HL-60 (cell line): ENCODE data around the gene CIRBP.

Source experiments
- DNase-seq, 2 experiments: peaks; one replicate each; pipeline ENCODE4 v3.0.0-alpha.2; 2010 to 2020; ENCODE audit warnings: low read depth in 1 of 2, low spot score in 1 of 2
- H3K27ac ChIP-seq: fragments of 250-450 bp; sonication (Bioruptor Pico); replicated peaks from 2 replicates; pipeline ENCODE4 v1.5.1; 2020; ENCODE audit warnings: mild to moderate bottlenecking, moderate library complexity
- H3K27me3 ChIP-seq: fragments of 250-450 bp; sonication (Bioruptor Pico); 2 replicates; pipeline ENCODE4 v1.5.1; 2021; ENCODE audit warnings: mild to moderate bottlenecking, moderate library complexity; ENCODE audit not compliant: insufficient read depth, poor library complexity, severe bottlenecking
- H3K4me3 ChIP-seq: replicated peaks from 2 replicates; pipeline ENCODE4 v1.5.1; 2011; ENCODE audit warnings: mild to moderate bottlenecking, control low read depth, low read length; ENCODE audit not compliant: insufficient read depth
- GABPA ChIP-seq: IDR thresholded peaks from 2 replicates; pipeline ENCODE4 v1.6.1; 2012; ENCODE audit warnings: low read depth
- POLR2AphosphoS5 ChIP-seq: IDR thresholded peaks from 2 replicates; pipeline ENCODE4 v1.6.1; 2012; ENCODE audit warnings: low read depth
- SPI1 ChIP-seq: IDR thresholded peaks from 2 replicates; pipeline ENCODE4 v1.6.1; 2012; ENCODE audit warnings: low read depth, mild to moderate bottlenecking, borderline replicate concordance
- TF ChIP-seq, protein P1 (sequence below): IDR thresholded peaks from one replicate; pipeline ENCODE4 v1.5.1; 2011; ENCODE audit warnings: low read length, control low read depth, inconsistent platforms; ENCODE audit not compliant: insufficient read depth
- TF ChIP-seq, protein P2 (sequence below): IDR thresholded peaks from 2 replicates; pipeline ENCODE4 v1.6.1; 2012; ENCODE audit warnings: low read depth; ENCODE audit not compliant: insufficient replicate concordance

The CIRBP gene

DNA sequence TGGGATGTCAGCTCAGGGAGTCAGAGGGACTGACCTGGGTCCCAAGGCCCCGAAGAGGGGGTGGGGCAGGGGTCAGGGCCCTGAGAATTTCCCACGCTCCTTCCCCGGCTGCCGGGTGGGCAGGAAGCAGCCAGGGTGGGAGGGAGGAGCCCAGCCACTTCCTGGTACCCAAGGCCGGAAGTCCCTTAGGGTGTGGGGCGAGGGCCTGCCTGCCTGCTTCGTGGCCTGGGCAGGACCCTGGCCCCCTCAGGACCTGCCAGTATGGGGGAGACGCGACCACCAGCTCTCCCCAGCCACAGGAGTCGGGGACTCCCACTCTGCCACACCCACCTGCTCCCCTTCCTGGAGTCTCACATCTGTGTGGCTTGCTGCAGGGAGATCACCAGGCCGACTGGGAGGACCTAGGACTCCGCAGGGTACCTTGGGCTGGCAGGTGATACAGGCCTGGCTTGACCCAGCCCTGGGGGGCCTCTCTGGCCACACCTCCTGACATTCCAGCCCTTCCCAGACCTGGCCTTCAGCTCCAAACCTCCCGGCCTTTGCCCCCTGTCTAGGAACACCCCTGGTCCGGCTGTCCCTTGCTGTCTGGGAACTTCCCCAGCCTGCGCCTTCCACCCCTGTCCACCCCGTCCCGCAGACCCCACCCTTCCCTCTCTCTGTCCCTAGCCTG lies 9.8 kb upstream of the CIRBP start:
- peak; percentile 76 to 78 for DNase-seq
- Histone ChIP-seq H3K27ac (peak overlapping the region; percentile 82), H3K27me3 (no peaks in the 10 kb centered on the region), H3K4me3 (peak overlapping the region; percentile 16; the same call in 1 of the 2 replicates)
- TF ChIP-seq SPI1: peak; percentile 39; the same call in 1 of the 2 replicates
- peak; percentile 89 for TF ChIP-seq POLR2AphosphoS5
- TF ChIP-seq GABPA: no peak; the same call in 1 of the 2 replicates

DNA sequence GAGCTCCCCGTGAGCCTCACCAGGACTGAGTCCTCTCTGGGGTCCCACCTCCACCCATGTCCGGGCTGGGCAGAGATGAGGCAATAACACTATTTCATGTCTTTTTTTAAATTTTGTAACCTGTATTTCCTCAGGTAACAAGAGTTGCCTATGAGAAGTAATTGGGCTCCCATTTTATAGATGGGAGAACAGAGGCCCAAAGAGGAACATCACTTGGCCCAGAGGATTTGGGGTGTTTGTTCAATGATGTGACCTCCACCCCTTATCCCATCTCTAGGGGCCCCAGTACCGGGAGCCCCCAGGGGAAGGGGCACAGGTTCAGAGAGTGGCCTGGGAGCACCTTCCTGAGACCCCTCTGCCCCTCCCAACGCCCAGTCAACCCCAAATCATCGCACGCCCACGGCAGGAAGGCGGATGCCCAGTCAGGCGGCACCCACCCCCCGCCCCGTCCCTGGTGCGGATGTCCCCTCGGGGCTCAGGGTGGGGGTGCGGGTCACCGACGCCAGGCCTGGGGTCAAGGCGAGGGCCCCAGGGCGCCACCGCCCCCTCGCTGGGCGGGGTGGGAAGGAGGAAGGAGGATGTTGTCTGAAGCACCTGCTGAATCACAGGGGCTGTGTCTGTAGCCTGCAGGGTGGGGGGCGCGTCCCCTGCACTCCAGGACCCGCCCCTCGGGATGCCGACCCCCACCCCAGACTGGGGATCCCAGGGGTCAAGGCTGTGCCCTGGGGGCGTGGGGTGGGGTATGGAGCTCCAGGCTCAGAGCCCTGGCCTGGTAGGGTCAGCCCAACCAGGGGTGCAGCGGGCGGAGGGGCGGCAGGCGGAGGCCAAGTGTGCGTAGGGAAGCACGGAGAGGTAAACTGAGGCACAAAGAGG lies 9.0 kb upstream of the CIRBP start:
- H3K27ac ChIP-seq: peak overlapping the region; percentile 82
- DNase-seq: peak in 1 of 2 experiments; percentile 56
- no peak for TF ChIP-seq SPI1
- no peak for TF ChIP-seq POLR2AphosphoS5
- TF ChIP-seq, protein P1, sequence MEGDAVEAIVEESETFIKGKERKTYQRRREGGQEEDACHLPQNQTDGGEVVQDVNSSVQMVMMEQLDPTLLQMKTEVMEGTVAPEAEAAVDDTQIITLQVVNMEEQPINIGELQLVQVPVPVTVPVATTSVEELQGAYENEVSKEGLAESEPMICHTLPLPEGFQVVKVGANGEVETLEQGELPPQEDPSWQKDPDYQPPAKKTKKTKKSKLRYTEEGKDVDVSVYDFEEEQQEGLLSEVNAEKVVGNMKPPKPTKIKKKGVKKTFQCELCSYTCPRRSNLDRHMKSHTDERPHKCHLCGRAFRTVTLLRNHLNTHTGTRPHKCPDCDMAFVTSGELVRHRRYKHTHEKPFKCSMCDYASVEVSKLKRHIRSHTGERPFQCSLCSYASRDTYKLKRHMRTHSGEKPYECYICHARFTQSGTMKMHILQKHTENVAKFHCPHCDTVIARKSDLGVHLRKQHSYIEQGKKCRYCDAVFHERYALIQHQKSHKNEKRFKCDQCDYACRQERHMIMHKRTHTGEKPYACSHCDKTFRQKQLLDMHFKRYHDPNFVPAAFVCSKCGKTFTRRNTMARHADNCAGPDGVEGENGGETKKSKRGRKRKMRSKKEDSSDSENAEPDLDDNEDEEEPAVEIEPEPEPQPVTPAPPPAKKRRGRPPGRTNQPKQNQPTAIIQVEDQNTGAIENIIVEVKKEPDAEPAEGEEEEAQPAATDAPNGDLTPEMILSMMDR: no peak
- TF ChIP-seq, protein P2, sequence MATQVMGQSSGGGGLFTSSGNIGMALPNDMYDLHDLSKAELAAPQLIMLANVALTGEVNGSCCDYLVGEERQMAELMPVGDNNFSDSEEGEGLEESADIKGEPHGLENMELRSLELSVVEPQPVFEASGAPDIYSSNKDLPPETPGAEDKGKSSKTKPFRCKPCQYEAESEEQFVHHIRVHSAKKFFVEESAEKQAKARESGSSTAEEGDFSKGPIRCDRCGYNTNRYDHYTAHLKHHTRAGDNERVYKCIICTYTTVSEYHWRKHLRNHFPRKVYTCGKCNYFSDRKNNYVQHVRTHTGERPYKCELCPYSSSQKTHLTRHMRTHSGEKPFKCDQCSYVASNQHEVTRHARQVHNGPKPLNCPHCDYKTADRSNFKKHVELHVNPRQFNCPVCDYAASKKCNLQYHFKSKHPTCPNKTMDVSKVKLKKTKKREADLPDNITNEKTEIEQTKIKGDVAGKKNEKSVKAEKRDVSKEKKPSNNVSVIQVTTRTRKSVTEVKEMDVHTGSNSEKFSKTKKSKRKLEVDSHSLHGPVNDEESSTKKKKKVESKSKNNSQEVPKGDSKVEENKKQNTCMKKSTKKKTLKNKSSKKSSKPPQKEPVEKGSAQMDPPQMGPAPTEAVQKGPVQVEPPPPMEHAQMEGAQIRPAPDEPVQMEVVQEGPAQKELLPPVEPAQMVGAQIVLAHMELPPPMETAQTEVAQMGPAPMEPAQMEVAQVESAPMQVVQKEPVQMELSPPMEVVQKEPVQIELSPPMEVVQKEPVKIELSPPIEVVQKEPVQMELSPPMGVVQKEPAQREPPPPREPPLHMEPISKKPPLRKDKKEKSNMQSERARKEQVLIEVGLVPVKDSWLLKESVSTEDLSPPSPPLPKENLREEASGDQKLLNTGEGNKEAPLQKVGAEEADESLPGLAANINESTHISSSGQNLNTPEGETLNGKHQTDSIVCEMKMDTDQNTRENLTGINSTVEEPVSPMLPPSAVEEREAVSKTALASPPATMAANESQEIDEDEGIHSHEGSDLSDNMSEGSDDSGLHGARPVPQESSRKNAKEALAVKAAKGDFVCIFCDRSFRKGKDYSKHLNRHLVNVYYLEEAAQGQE: no peak
- no peak for TF ChIP-seq GABPA
- no peaks in the 10 kb centered on the region for H3K27me3 ChIP-seq
- H3K4me3 ChIP-seq: peak overlapping the region; percentile 64

- no peaks in the 10 kb centered on the region for H3K27me3 ChIP-seq
- H3K27ac ChIP-seq: peak overlapping the region; percentile 86
- H3K4me3 ChIP-seq: peak overlapping the region; percentile 64
- TF ChIP-seq, protein P1: no peak
- TF ChIP-seq, protein P2: no peak
- TF ChIP-seq SPI1: no peak
- no peak for TF ChIP-seq GABPA
- TF ChIP-seq POLR2AphosphoS5: no peak; the same call in 1 of the 2 replicates
- DNase-seq: peak; percentile 94 to 95
Observed at GRCh38 chr19:1260749-1261537, 8.2 kb upstream of the CIRBP start.

DNA sequence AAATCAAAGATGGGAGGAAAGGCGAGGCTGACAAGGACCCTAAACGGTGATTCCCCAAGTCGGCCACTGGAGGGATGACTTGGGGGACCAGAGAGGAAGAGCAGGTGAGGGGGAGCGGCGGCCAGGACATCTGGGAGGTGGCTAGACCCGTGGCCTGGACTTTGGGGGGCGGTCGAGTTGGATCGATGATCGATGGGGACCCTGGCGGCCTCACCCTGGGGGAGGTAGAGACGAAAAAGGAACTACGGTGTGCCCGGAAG lies 7.7 kb upstream of the CIRBP start:
- no peak for TF ChIP-seq SPI1
- TF ChIP-seq, protein P2: no peak
- TF ChIP-seq, protein P1: no peak
- no peak for DNase-seq
- Histone ChIP-seq H3K4me3 (peak overlapping the region; percentile 64), H3K27me3 (no peaks in the 10 kb centered on the region), H3K27ac (peak overlapping the region; percentile 86)
